Measurements from ENCODE around the gene KIF1C. TPM values are rescaled to one million over a fixed set of nuclear protein-coding genes. Genes with fewer than 3 reads are reported as not detected.

KIF1C gene
- 72.8 and 81.6 TPM in 2 replicates for polyA plus RNA-seq (2011; rRNA removed)
- polyA minus RNA-seq (2011; rRNA and poly(A)+ RNA removed): 73.0 and 76.4 TPM in 2 replicates

DNA sequence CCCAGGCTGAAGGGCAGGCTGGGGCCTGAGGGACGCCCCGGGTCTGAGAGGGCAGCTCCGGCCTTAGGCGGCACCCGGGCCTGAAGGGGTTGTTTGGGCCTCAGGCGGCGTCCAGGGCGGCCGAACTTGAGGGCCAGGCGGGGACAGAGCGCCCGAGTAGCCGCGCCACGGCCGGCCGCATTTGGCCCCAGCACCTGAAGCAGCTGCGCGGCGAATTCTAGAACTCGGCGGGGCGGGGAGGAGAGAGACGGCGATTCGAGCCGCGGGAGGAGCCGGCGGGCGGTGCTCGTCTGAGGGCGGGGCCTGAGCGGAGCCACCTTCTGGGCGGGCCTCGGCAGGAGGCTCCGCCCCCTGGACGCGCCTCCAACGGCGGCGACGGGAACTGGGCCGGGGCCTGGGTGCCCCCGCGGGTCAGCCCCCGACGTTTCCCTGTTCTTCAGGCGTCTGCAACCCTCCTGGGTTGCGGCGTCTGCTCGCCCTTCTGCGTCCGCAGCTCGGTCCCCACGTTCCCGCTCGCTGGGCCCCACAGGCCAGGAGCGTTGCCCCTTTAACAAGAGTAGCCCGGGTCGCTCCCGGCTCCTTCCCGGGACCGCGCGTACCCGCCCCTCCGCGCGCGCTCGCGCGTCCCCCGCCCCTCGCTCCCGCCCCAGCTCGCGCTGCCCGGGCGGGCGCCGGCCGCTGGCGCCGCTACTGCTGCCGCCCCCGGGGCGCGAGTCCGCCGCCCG, at the start of gene KIF1C, which contains the start of gene INCA1:
KIF1C (plus strand) TSS at position 649 of the 725 bp plus-strand sequence. CDS start 2,297 bp downstream, outside the sequence.
INCA1 (minus strand) TSS at position 221 of the 725 bp plus-strand sequence. CDS start 3,085 bp downstream, outside the sequence.
- peaks cover 11% of the 10 kb centered on the region for H3K36me3 ChIP-seq (ENCODE audit: control insufficient read depth, insufficient read depth, low read length)
- CTCF ChIA-PET: interaction anchor here (0.9 to 3.0 kb wide), 6 partner anchors 9 to 88 kb away, joined by 3 to 15 read pairs (median 7); partner anchors contain the start of genes CAMTA2, RNF167 and SLC25A11
- POLR2A ChIA-PET: no interaction called here

DNA sequence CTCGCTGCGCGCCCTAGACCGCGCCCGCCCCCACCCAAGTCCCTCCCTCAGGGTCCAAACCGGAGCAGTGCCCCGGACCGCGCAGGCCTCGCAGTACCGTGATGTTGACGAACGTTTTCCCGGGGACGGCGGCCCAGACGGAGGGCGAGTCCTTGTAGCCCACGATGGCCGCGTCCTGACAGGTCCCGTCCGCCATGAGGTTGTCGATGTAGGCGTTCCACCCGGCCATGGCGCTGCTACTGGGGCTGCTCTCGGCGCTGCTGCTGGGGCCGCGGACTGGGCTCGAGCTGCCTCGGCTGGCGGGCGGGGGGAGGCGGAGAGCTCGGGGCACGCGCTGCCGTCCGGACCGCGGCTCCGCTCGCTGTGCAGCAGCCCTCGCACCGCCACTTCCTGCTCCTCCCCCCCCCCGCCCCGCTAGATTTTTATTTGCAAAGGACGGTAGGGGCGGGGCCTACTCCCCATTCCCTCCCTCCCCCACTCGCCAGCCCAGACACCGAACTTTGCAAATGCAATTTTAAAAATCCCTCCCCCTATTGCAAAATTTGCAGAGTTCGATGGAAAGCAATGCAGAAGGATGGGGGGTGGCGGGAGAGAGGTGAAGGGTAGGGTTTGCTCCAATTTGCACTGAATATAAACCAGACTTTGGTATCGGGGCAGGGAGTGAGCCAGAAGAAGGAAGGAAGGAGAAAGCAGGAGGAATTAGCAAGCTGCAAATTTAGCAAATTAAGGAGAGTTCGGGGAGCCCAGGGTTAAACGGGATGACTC, 49.4 kb upstream of the KIF1C start, which contains the start of gene PFN1:
PFN1 (minus strand) TSS at position 365 of the 765 bp plus-strand sequence; CDS start at position 229, 136 bp downstream.
- TF ChIP-seq, protein P1, sequence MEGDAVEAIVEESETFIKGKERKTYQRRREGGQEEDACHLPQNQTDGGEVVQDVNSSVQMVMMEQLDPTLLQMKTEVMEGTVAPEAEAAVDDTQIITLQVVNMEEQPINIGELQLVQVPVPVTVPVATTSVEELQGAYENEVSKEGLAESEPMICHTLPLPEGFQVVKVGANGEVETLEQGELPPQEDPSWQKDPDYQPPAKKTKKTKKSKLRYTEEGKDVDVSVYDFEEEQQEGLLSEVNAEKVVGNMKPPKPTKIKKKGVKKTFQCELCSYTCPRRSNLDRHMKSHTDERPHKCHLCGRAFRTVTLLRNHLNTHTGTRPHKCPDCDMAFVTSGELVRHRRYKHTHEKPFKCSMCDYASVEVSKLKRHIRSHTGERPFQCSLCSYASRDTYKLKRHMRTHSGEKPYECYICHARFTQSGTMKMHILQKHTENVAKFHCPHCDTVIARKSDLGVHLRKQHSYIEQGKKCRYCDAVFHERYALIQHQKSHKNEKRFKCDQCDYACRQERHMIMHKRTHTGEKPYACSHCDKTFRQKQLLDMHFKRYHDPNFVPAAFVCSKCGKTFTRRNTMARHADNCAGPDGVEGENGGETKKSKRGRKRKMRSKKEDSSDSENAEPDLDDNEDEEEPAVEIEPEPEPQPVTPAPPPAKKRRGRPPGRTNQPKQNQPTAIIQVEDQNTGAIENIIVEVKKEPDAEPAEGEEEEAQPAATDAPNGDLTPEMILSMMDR (IDR thresholded peaks at IDR 0.05; ENCODE audit: insufficient read depth, low read depth, low read length): no peak
- ChIA-PET POLR2A (interaction anchor here (0.6 to 2.5 kb wide), 2 partner anchors 8 to 19 kb away, joined by 3 to 17 read pairs; partner anchors contain the start of genes RNF167 and SPAG7), CTCF (interaction anchor here (1.3 kb wide), 1 partner anchor 39 kb away, joined by 4 read pairs; no protein-coding TSS in a partner anchor)
- peak; percentile 63 for DNase-seq (ENCODE audit: low read depth)
- no peaks in the 10 kb centered on the region for H3K27me3 ChIP-seq (ENCODE audit: control insufficient read depth, insufficient read depth, low read length)
- peak within 1 kb of the TSS; percentile 92 for H3K4me3 ChIP-seq (ENCODE audit: low read depth, low read length)
- peaks cover 13% of the 10 kb centered on the region for H3K36me3 ChIP-seq (ENCODE audit: control insufficient read depth, insufficient read depth, low read length)

More for the DNA sequence above, at the start of gene KIF1C, which contains the start of gene INCA1:
- H3K4me3 ChIP-seq (ENCODE audit: low read depth, low read length): peak within 1 kb of the TSS; percentile 95
- TF ChIP-seq, protein P1 (IDR thresholded peaks at IDR 0.05; ENCODE audit: insufficient read depth, low read depth, low read length): 0 out of 2 replicates have a peak, but pooled peaks have one; percentile 4
- peak; percentile 28 for DNase-seq (ENCODE audit: low read depth)
- no peaks in the 10 kb centered on the region for H3K27me3 ChIP-seq (ENCODE audit: control insufficient read depth, insufficient read depth, low read length)

DNA sequence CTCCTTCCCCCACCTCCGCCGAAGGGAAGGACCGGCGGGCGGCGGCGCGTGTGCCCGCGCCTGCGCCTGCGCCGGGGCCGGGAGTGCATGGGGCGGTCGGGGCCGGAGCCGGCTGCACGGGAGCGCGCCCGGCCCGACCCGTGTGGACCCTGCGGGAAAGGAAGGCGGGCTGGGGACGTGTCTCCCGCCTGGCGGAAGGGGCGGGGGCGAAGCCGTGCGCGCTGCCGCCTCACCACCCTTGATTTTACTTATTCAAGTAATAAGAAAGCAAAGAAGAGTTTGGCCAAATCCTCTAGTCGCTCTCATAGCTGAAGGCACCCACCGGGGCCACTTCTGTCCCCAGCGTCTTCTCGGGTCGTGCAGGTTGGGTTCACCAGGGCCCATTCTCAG, 48.8 kb upstream of the KIF1C start:
- ChIA-PET CTCF (no interaction called here), POLR2A (interaction anchor here (0.6 to 2.5 kb wide), 2 partner anchors 9 to 18 kb away, joined by 3 to 17 read pairs; partner anchors contain the start of genes RNF167 and SPAG7)
- H3K4me3 ChIP-seq (ENCODE audit: low read depth, low read length): peak overlapping the region; percentile 92
- peak; percentile 60 for DNase-seq (ENCODE audit: low read depth)
- TF ChIP-seq, protein P1 (IDR thresholded peaks at IDR 0.05; ENCODE audit: insufficient read depth, low read depth, low read length): no peak
- no peaks in the 10 kb centered on the region for H3K27me3 ChIP-seq (ENCODE audit: control insufficient read depth, insufficient read depth, low read length)
- H3K36me3 ChIP-seq (ENCODE audit: control insufficient read depth, insufficient read depth, low read length): peaks cover 13% of the 10 kb centered on the region

DNA sequence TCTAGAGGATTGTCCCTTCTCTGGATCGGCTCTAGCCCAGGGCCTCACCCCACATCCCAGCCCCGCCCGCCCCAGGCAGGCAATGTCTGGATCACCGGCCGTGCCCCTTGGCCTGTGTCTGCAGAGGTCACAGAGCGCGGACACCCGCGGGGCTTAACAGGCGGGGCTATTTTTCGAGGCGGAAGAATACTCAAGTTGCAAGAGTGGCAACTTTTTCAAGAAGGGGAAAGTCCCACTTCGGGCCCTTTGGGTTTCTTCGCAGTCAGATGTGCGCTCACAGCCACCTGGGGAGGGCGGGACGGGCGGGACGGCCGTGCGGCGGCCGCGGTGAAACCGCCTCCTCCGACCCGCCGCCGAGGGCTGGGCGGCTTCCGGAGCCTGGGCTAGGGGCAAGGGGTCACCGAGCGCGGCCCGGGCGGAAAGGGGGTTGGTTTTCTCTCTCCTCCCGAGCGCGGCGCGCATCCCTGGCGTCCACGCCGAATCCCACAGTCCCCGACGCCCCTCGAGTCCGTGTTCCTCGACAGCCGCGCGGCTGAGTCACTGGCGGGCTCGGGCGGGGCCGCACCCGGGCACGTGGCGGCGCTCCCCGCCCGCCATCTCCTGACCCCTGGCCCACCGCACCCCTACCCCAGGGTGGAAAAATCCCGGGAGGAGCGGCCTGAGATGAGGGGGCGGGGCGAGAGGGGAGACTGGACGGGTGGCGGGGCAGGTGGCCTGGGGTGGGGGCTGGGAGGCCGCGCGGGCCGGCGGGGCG, 48.3 kb upstream of the KIF1C start:
- H3K4me3 ChIP-seq (ENCODE audit: low read depth, low read length): peak overlapping the region; percentile 92
- H3K27me3 ChIP-seq (ENCODE audit: control insufficient read depth, insufficient read depth, low read length): no peaks in the 10 kb centered on the region
- ChIA-PET CTCF (no interaction called here), POLR2A (interaction anchor here (0.6 to 2.5 kb wide), 3 partner anchors 9 to 18 kb away, joined by 3 to 17 read pairs (median 3); partner anchors contain the start of genes RNF167 and SPAG7)
- H3K36me3 ChIP-seq (ENCODE audit: control insufficient read depth, insufficient read depth, low read length): peaks cover 12% of the 10 kb centered on the region
- TF ChIP-seq, protein P1 (IDR thresholded peaks at IDR 0.05; ENCODE audit: insufficient read depth, low read depth, low read length): no peak
- DNase-seq (ENCODE audit: low read depth): no peak

All from BJ (cell line).